ENCODE measurements around the gene SEL1L3. TPM values are rescaled to one million over a fixed set of nuclear protein-coding genes. Genes with fewer than 3 reads are reported as not detected.

The SEL1L3 gene
- total and polyA plus RNA-seq, 2 donors from 2014 or later: 8.2 to 60.3 TPM

DNA sequence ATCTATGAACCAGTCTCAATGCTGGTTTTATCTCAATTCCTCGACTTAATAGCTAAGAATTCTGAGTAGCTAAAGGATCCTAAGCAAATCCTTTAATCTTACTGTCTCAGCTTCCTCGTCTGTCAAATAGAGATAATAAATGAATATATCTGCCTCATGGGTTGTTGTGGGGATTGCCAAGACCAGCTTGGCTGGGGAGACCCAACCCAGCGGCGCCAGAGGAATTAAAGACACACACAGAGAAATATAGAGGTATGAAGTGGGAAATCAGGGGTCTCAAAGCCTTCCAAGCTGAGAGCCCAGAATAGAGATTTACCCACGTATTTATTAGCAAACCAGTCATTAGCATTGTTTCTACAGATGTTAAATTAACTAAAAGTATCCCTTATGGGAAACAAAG, 165.3 kb downstream of the SEL1L3 start:
- FAIRE-seq (no peak), DNase-seq (no peak)
- H3K27ac ChIP-seq (ENCODE audit: low read depth in 2 of 2, low read length in 2 of 2): no peak overlapping the region
- no peak overlapping the region for H3K9ac ChIP-seq (ENCODE audit: low read length in 3 of 3)
- TF ChIP-seq, protein P1, sequence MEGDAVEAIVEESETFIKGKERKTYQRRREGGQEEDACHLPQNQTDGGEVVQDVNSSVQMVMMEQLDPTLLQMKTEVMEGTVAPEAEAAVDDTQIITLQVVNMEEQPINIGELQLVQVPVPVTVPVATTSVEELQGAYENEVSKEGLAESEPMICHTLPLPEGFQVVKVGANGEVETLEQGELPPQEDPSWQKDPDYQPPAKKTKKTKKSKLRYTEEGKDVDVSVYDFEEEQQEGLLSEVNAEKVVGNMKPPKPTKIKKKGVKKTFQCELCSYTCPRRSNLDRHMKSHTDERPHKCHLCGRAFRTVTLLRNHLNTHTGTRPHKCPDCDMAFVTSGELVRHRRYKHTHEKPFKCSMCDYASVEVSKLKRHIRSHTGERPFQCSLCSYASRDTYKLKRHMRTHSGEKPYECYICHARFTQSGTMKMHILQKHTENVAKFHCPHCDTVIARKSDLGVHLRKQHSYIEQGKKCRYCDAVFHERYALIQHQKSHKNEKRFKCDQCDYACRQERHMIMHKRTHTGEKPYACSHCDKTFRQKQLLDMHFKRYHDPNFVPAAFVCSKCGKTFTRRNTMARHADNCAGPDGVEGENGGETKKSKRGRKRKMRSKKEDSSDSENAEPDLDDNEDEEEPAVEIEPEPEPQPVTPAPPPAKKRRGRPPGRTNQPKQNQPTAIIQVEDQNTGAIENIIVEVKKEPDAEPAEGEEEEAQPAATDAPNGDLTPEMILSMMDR (IDR thresholded peaks at IDR 0.05; ENCODE audit: borderline replicate concordance, extremely low read depth, insufficient read depth): no peak
- no peaks in the 10 kb centered on the region for H3K9me3 ChIP-seq (ENCODE audit: control insufficient read depth in 2 of 3, insufficient read depth in 1 of 3, low read length in 3 of 3)
- H3K4me1 ChIP-seq (ENCODE audit: control insufficient read depth in 2 of 3, insufficient read depth in 2 of 3, low read depth in 1 of 3, low read length in 3 of 3): no peaks in the 10 kb centered on the region
- no peak overlapping the region for H3K4me3 ChIP-seq (ENCODE audit: low read length in 3 of 3)
- no peaks in the 10 kb centered on the region for H3K27me3 ChIP-seq (ENCODE audit: control insufficient read depth, insufficient read depth, low read length)
- no peaks in the 10 kb centered on the region for H3K36me3 ChIP-seq (ENCODE audit: control insufficient read depth in 2 of 3, insufficient read depth in 3 of 3, low read length in 3 of 3)
- intact Hi-C loops (cut with DNase I): no loop called here

Other genes with a start within 250 kb of the SEL1L3 start
- gene SLC34A2, start 207.1 kb downstream of the SEL1L3 start, total RNA-seq: 694 TPM
- gene SLC34A2, start 207.1 kb downstream of the SEL1L3 start, polyA plus RNA-seq (ENCODE audit: insufficient read depth, low read depth, low replicate concordance): 2.9 TPM
- gene SMIM20, start 51.2 kb upstream of the SEL1L3 start, total RNA-seq: 23.8 TPM
- 97.2 TPM for gene SMIM20, start 51.2 kb upstream of the SEL1L3 start, polyA plus RNA-seq (ENCODE audit: insufficient read depth, low read depth, low replicate concordance)

Data from kidney (tissue), 14 donors.